GM23338 (cell line): ENCODE measurements around the gene ADD1. TPM values are rescaled to one million over a fixed set of nuclear protein-coding genes. Genes with fewer than 3 reads are reported as not detected.
"Not testable (repeated sequence)": the region's sequence is repeated elsewhere in the genome, so short reads cannot be mapped to it uniquely, and the experiment has no call there.

Source experiments
- ATAC-seq: fragments of 200-7000 bp; cut with Tn5 transposase; 3 replicates; pipeline ENCODE4 v1.9.1; 2020
- DNase-seq: peaks from one replicate; pipeline ENCODE4 v3.0.0-alpha.2; 2015; ENCODE audit warnings: low spot score
- H2AFZ ChIP-seq: fragments of 200-600 bp; sonication (generic); 2 replicates; pipeline ENCODE4 v1.8.0; 2016; ENCODE audit warnings: antibody characterized with exemption, mild to moderate bottlenecking, moderate library complexity
- H3F3A ChIP-seq: fragments of 200-600 bp; sonication (generic); replicated peaks from 2 replicates; pipeline ENCODE4 v1.8.0; 2017; ENCODE audit warnings: antibody characterized with exemption, mixed run types, low read depth
- H3K27ac ChIP-seq: fragments of 200-600 bp; sonication (generic); 2 replicates; pipeline ENCODE4 v1.6.1; 2016; ENCODE audit warnings: low read depth
- H3K27me3 ChIP-seq: fragments of 200-600 bp; sonication (generic); 2 replicates; pipeline ENCODE4 v1.8.0; 2016; ENCODE audit warnings: mild to moderate bottlenecking, mixed run types, moderate library complexity; ENCODE audit not compliant: insufficient read depth
- H3K36me3 ChIP-seq: fragments of 200-600 bp; sonication (generic); 2 replicates; pipeline ENCODE4 v1.8.0; 2016; ENCODE audit warnings: mild to moderate bottlenecking; ENCODE audit not compliant: insufficient read depth
- H3K4me1 ChIP-seq: fragments of 200-600 bp; sonication (generic); 2 replicates; pipeline ENCODE4 v1.8.0; 2016; ENCODE audit warnings: mild to moderate bottlenecking, moderate library complexity; ENCODE audit not compliant: insufficient read depth
- H3K4me2 ChIP-seq: fragments of 200-600 bp; sonication (generic); 2 replicates; pipeline ENCODE4 v1.7.1; 2017; ENCODE audit warnings: mixed run types
- H3K4me3 ChIP-seq: fragments of 200-600 bp; sonication (generic); 2 replicates; pipeline ENCODE4 v1.6.1; 2016; ENCODE audit warnings: mixed run types
- H3K79me2 ChIP-seq: fragments of 200-600 bp; sonication (generic); replicated peaks from 2 replicates; pipeline ENCODE4 v1.8.0; 2017; ENCODE audit warnings: mild to moderate bottlenecking; ENCODE audit not compliant: insufficient read depth
- H3K9me2 ChIP-seq: fragments of 200-600 bp; sonication (generic); 2 replicates; pipeline ENCODE4 v1.8.0; 2017; ENCODE audit not compliant: insufficient read depth
- H4K20me1 ChIP-seq: fragments of 200-600 bp; sonication (generic); replicated peaks from 2 replicates; pipeline ENCODE4 v1.8.0; 2017; ENCODE audit warnings: mild to moderate bottlenecking; ENCODE audit not compliant: insufficient read depth
- H3K27ac Mint-ChIP-seq: 2 replicates; pipeline ENCODE4 v1.8.0; 2020; ENCODE audit warnings: inconsistent platforms, mild to moderate bottlenecking, moderate library complexity, mixed read lengths
- H3K27me3 Mint-ChIP-seq: 3 replicates; pipeline ENCODE4 v1.8.0; 2022; ENCODE audit warnings: low read depth, mild to moderate bottlenecking, moderate library complexity, mixed read lengths, inconsistent platforms; ENCODE audit not compliant: insufficient read depth, poor library complexity
- H3K36me3 Mint-ChIP-seq: 3 replicates; pipeline ENCODE4 v1.8.0; 2021; ENCODE audit warnings: low read depth, mild to moderate bottlenecking, inconsistent platforms, moderate library complexity, mixed read lengths
- H3K4me1 Mint-ChIP-seq: 3 replicates; pipeline ENCODE4 v1.8.0; 2020; ENCODE audit warnings: mild to moderate bottlenecking, inconsistent platforms, mixed read lengths
- H3K4me3 Mint-ChIP-seq: 3 replicates; pipeline ENCODE4 v1.8.0; 2021; ENCODE audit warnings: moderate library complexity, mild to moderate bottlenecking, inconsistent platforms, mixed read lengths
- H3K9me3 Mint-ChIP-seq: 3 replicates; pipeline ENCODE4 v1.8.0; 2020; ENCODE audit warnings: moderate library complexity, mild to moderate bottlenecking, inconsistent platforms, mixed read lengths
- EZH2 ChIP-seq: fragments of 200-600 bp; sonication (generic); IDR thresholded peaks from one replicate; pipeline ENCODE4 v1.8.0; 2017; ENCODE audit warnings: antibody characterized with exemption, mild to moderate bottlenecking, low read depth; ENCODE audit not compliant: unreplicated experiment
- EZH2phosphoT487 ChIP-seq: fragments of 200-600 bp; sonication (generic); IDR thresholded peaks from one replicate; pipeline ENCODE4 v1.8.1; 2018; ENCODE audit warnings: antibody characterized with exemption; ENCODE audit not compliant: unreplicated experiment
- JUNB ChIP-seq: IDR thresholded peaks from one replicate; pipeline ENCODE4 v1.6.1; 2016; ENCODE audit warnings: antibody characterized with exemption; ENCODE audit not compliant: unreplicated experiment
- NANOG ChIP-seq: IDR thresholded peaks from 2 replicates; pipeline ENCODE4 v1.6.1; 2016; ENCODE audit warnings: antibody characterized with exemption, borderline replicate concordance
- POLR2AphosphoS5 ChIP-seq: IDR thresholded peaks from 2 replicates; pipeline ENCODE4 v1.6.1; 2016; ENCODE audit warnings: antibody characterized with exemption, low read depth
- STAT1 ChIP-seq: IDR thresholded peaks from one replicate; pipeline ENCODE4 v1.6.1; 2016; ENCODE audit warnings: antibody characterized with exemption; ENCODE audit not compliant: unreplicated experiment
- ZNF331 ChIP-seq: fragments of 250-450 bp; sonication (Bioruptor Pico); IDR thresholded peaks from 2 replicates; pipeline ENCODE4 v1.5.0; 2020; ENCODE audit warnings: low read depth, mild to moderate bottlenecking, moderate library complexity
- polyA plus RNA-seq: library from polyadenylated mRNA; unstranded; fragments of >200 nt; fragmentation: Nextera tagmentation; extraction: Ambion mirVana; gene quantifications from 2 replicates; pipeline ENCODE4 v1.2.1, GENCODE V29; 2016
- total RNA-seq: library from RNA; depleted of rRNA; stranded (reverse); fragments of >200 nt; shearing (Covaris generic); gene quantifications from 2 replicates; pipeline ENCODE4 v1.2.3, GENCODE V29; 2014
- TF ChIP-seq, protein P1 (sequence below), 2 experiments: fragments of 200-600 bp in 1 of 2; sonication (generic) in 1 of 2; conservative IDR thresholded peaks; 2 replicates each; pipeline versions ENCODE4 v1.5.1 to v1.6.1; 2016 to 2017; ENCODE audit warnings: antibody characterized with exemption in 2 of 2, low read depth in 2 of 2, mild to moderate bottlenecking in 2 of 2, moderate library complexity in 1 of 2

ADD1 gene
- total and polyA plus RNA-seq, 2 experiments from 2014 or later, result 126 to 144 TPM

DNA sequence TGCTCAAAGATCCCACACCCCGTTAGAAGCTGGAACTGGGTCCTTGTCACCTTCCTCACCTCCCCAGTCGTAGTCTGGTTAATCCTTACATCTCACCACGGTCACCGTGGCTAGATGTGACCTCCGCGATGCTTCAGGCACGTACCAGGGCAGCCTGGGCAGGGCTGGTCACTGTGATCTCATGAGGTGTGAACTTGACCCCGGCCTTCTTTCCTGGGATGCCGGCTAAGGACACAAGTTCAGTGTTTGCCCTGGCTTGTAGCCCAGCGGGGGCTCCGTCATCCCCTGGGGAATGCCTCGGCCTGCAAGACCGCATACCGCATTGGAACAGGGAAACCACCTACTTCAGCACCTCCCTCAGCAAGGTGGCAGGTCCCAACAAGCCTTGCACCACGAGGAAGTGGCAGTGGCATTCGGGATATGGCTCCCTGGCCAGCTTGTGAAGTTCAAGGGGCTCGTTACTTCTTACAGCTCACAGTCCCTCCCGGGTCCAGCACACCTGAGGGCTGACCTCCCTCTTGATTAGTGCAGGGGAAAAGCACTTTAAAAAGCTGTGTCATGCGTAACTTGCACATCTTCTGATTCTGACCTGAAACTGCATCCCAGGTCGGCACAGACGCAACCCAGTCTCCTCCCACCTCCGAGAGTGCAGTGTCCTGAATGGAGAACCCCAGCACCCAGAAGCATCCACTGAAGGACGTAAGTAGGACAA lies 93.7 kb downstream of the ADD1 start:
- H3K36me3 Mint-ChIP-seq, result peaks cover 73% of the 10 kb centered on the region
- peaks cover 23% of the 10 kb centered on the region for H3K27me3 Mint-ChIP-seq
- Histone ChIP-seq H3K4me3 (no peak overlapping the region), H4K20me1 (peaks cover 19% of the 10 kb centered on the region), H3K36me3 (peaks cover 34% of the 10 kb centered on the region), H3F3A (peaks cover 28% of the 10 kb centered on the region; the same call in 1 of the 2 replicates), H2AFZ (no peak overlapping the region), H3K9me2 (no peaks in the 10 kb centered on the region), H3K27ac (peak overlapping the region; percentile 76; the same call in 1 of the 2 replicates), H3K4me1 (peaks cover 4% of the 10 kb centered on the region; the same call in 1 of the 2 replicates), H3K27me3 (no peaks in the 10 kb centered on the region), H3K4me2 (no peak overlapping the region), H3K79me2 (peaks cover 19% of the 10 kb centered on the region)
- peaks cover 27% of the 10 kb centered on the region for H3K4me1 Mint-ChIP-seq
- no peak for TF ChIP-seq JUNB
- peak; percentile 27; the same call in 1 of the 2 replicates for TF ChIP-seq POLR2AphosphoS5
- H3K27ac Mint-ChIP-seq, result peak overlapping the region; percentile 35; the same call in 1 of the 2 replicates
- ATAC-seq (no peak), DNase-seq (no peak)
- H3K9me3 Mint-ChIP-seq, result no peaks in the 10 kb centered on the region
- H3K4me3 Mint-ChIP-seq, result 0 out of 3 replicates have a peak overlapping the region, but pooled peaks have one; percentile 85

GRCh38 chr4:2937986-2938385 lies 94.3 kb downstream of the ADD1 start:
- H3K79me2 ChIP-seq, result peaks cover 19% of the 10 kb centered on the region
- peaks cover 19% of the 10 kb centered on the region for H4K20me1 ChIP-seq
- no peak overlapping the region for H3K27ac Mint-ChIP-seq
- peaks cover 79% of the 10 kb centered on the region for H3K36me3 Mint-ChIP-seq
- DNase-seq (no peak), ATAC-seq (no peak)
- H3K4me1 Mint-ChIP-seq, result peaks cover 26% of the 10 kb centered on the region
- H3K4me3 ChIP-seq, result no peak overlapping the region
- peaks cover 4% of the 10 kb centered on the region; the same call in 1 of the 2 replicates for H3K4me1 ChIP-seq
- no peak overlapping the region for H3K4me3 Mint-ChIP-seq
- H3K27me3 ChIP-seq, result no peaks in the 10 kb centered on the region
- TF ChIP-seq NANOG (no peak), EZH2phosphoT487 (no peak), JUNB (no peak), ZNF331 (no peak), EZH2 (no peak), POLR2AphosphoS5 (no peak), STAT1 (no peak)
- TF ChIP-seq, protein P1, sequence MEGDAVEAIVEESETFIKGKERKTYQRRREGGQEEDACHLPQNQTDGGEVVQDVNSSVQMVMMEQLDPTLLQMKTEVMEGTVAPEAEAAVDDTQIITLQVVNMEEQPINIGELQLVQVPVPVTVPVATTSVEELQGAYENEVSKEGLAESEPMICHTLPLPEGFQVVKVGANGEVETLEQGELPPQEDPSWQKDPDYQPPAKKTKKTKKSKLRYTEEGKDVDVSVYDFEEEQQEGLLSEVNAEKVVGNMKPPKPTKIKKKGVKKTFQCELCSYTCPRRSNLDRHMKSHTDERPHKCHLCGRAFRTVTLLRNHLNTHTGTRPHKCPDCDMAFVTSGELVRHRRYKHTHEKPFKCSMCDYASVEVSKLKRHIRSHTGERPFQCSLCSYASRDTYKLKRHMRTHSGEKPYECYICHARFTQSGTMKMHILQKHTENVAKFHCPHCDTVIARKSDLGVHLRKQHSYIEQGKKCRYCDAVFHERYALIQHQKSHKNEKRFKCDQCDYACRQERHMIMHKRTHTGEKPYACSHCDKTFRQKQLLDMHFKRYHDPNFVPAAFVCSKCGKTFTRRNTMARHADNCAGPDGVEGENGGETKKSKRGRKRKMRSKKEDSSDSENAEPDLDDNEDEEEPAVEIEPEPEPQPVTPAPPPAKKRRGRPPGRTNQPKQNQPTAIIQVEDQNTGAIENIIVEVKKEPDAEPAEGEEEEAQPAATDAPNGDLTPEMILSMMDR (conservative IDR thresholded peaks at IDR 0.05; ENCODE audit: low read depth in 2 of 2), result no peak
- no peak overlapping the region for H3K4me2 ChIP-seq
- peaks cover 32% of the 10 kb centered on the region; the same call in 1 of the 2 replicates for H3F3A ChIP-seq
- peak overlapping the region; percentile 76; the same call in 1 of the 2 replicates for H3K27ac ChIP-seq
- peaks cover 34% of the 10 kb centered on the region for H3K36me3 ChIP-seq
- no peaks in the 10 kb centered on the region for H3K9me3 Mint-ChIP-seq
- no peak overlapping the region for H2AFZ ChIP-seq
- no peaks in the 10 kb centered on the region for H3K9me2 ChIP-seq
- peaks cover 27% of the 10 kb centered on the region for H3K27me3 Mint-ChIP-seq

- H3F3A ChIP-seq, result peaks cover 32% of the 10 kb centered on the region; the same call in 1 of the 2 replicates
- not testable (repeated sequence) for H3K4me3 Mint-ChIP-seq, H2AFZ ChIP-seq, H3K27ac ChIP-seq, ATAC-seq, H3K4me2 ChIP-seq, H3K9me2 ChIP-seq, H3K27ac Mint-ChIP-seq, H3K4me1 ChIP-seq, DNase-seq, H3K4me3 ChIP-seq, H3K9me3 Mint-ChIP-seq, H3K27me3 ChIP-seq
- peaks cover 19% of the 10 kb centered on the region for H3K79me2 ChIP-seq
- peaks cover 34% of the 10 kb centered on the region for H3K36me3 ChIP-seq
- H3K27me3 Mint-ChIP-seq, result peaks cover 23% of the 10 kb centered on the region
- peaks cover 79% of the 10 kb centered on the region for H3K36me3 Mint-ChIP-seq
- H3K4me1 Mint-ChIP-seq, result peaks cover 22% of the 10 kb centered on the region
- H4K20me1 ChIP-seq, result peaks cover 19% of the 10 kb centered on the region
Measured at GRCh38 chr4:2938411-2938810, 94.8 kb downstream of the ADD1 start.
